ENCODE results near the gene PTPRA. TPM values are rescaled to one million over a fixed set of nuclear protein-coding genes. Genes with fewer than 3 reads are reported as not detected.

The PTPRA gene
- total and polyA plus RNA-seq, 9 of the 15 experiments (the other 6 are each of a cell fraction or from before 2014, with no cell fraction given), result 3.4 to 80.5 (median 28.0) TPM

GRCh38 chr20:2834401-2835110, 38.7 kb upstream of the PTPRA start:
- no peaks in the 10 kb centered on the region for H3K79me2 ChIP-seq (ENCODE audit: control insufficient read depth, insufficient read depth, low read length)
- H3K4me1 ChIP-seq (replicated peaks in 1 of 2; ENCODE audit: control insufficient read depth in 2 of 2, insufficient read depth in 2 of 2, low read length in 2 of 2), result peaks cover 0 to 7% of the 10 kb centered on the region in 2 experiments; a peak in 3 of 5 replicates
- no peak overlapping the region for H3K4me3 ChIP-seq
- H3K27me3 ChIP-seq (ENCODE audit: control insufficient read depth in 2 of 2, insufficient read depth in 2 of 2, low read length in 2 of 2), result no peaks in the 10 kb centered on the region
- no peaks in the 10 kb centered on the region for H4K20me1 ChIP-seq (replicated peaks; ENCODE audit: control insufficient read depth, insufficient read depth, low read length)
- in situ Hi-C loops (cut with MboI), result no loop called here
- FAIRE-seq (no peak), DNase-seq (ENCODE audit: extremely low read depth in 1 of 4, low spot score in 3 of 4) (no peak), ATAC-seq (no peak)
- CTCF ChIA-PET (ENCODE audit: low intra/inter-chr PET ratio), result no interaction called here
- H3K9ac ChIP-seq (ENCODE audit: insufficient read depth in 1 of 2, low read depth in 2 of 2, low read length in 2 of 2), result no peak overlapping the region
- no peaks in the 10 kb centered on the region for H3K36me3 ChIP-seq (ENCODE audit: control insufficient read depth, insufficient read depth, low read length)
- no peak overlapping the region for H3K27ac ChIP-seq (ENCODE audit: extremely low read depth, low read depth, low read length)
- POLR2A ChIA-PET, result interaction anchor here (0.7 kb wide), 1 partner anchor 93 kb away, joined by 3 read pairs; no protein-coding TSS in a partner anchor
- intact Hi-C loops (cut with micrococcal nuclease), result no loop called here
- H3K4me2 ChIP-seq (ENCODE audit: insufficient read depth, low read length), result no peak overlapping the region
- BruUV-seq (replicated peaks), result no TSS peak
- no peaks in the 10 kb centered on the region for H3K9me1 ChIP-seq (ENCODE audit: control insufficient read depth, insufficient read depth, low read length)
- no peak overlapping the region for H2AFZ ChIP-seq (ENCODE audit: low read depth, low read length)
- H3K9me3 ChIP-seq (replicated peaks; ENCODE audit: control insufficient read depth, insufficient read depth, low read depth, low read length), result no peaks in the 10 kb centered on the region
- WGBS (ENCODE audit: insufficient coverage, low coverage, missing lambda C conversion rate), result 67% methylated on average over 13 of the region's 14 CpGs
- no peak for TF ChIP-seq ZNF232 (CRISPR knock-in tag; IDR thresholded peaks at IDR 0.05)
- no peak for TF ChIP-seq SAFB2 (IDR thresholded peaks at IDR 0.05; ENCODE audit: borderline replicate concordance, low read depth, low read length, severe bottlenecking)
- no peak for TF ChIP-seq CXXC5 (CRISPR knock-in tag; IDR thresholded peaks at IDR 0.05)
- TF ChIP-seq E2F6 (IDR thresholded peaks at IDR 0.05; ENCODE audit: borderline replicate concordance in 1 of 2, extremely low read depth in 1 of 2, insufficient read depth in 1 of 2, insufficient read length in 1 of 2, low read depth in 1 of 2, low read length in 1 of 2, poor library complexity in 1 of 2, severe bottlenecking in 1 of 2), result no peak
- no peak for TF ChIP-seq SFPQ (IDR thresholded peaks at IDR 0.05; ENCODE audit: low read depth, low read length)
- TF ChIP-seq ZNF217 (CRISPR knock-in tag; IDR thresholded peaks at IDR 0.05), result no peak
- no peak for TF ChIP-seq REST (IDR thresholded peaks at IDR 0.05; ENCODE audit: borderline replicate concordance)
- TF ChIP-seq REST (CRISPR knock-in tag; IDR thresholded peaks at IDR 0.05; ENCODE audit: low read depth), result no peak

Data from K562 (cell line).